HCEC 1CT (cell line): Measurements from ENCODE around the gene FAM78A.
A peak's percentile ranks its signal among the peaks of the same experiment; 100 is the strongest.
"Not testable (repeated sequence)": the region's sequence is repeated elsewhere in the genome, so short reads cannot be mapped to it uniquely, and the experiment has no call there.

Experiments used
- DNase-seq: peaks from one replicate; pipeline ENCODE4 v3.0.0-alpha.2; 2017

FAM78A gene

DNA sequence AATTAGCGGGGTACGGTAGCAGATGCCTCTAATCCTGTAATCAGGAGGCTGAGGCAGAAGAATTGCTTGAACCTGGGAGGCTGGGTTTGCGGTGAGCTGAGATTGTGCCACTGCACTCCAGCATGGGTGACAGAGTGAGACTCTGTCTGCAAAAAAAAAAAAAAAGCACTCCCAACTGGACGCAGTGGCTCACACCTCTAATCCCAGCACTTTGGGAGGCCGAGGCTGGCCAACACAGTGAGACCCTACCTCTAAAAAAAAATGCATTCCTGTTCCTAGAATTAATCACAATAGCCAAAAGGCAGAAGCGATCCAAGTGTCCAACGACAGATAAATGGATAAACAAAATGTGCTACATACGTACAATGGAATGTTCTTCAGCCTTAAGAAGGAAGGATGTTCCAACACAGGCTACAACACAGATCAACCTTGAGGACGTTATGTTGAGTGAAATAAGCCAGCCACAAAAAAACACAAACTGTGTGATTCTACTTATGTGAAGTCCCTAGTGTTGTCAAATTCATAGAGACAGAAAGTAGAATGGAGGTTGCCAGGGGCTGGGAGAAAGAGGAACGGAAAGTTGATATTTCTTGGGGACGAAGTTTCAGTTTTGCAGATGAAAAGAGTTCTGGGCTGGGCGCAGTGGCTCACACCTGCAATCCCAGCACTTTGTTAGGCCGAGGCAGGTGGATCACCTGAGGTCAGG lies 13.8 kb downstream of the FAM78A start:
- no peak for DNase-seq

DNA sequence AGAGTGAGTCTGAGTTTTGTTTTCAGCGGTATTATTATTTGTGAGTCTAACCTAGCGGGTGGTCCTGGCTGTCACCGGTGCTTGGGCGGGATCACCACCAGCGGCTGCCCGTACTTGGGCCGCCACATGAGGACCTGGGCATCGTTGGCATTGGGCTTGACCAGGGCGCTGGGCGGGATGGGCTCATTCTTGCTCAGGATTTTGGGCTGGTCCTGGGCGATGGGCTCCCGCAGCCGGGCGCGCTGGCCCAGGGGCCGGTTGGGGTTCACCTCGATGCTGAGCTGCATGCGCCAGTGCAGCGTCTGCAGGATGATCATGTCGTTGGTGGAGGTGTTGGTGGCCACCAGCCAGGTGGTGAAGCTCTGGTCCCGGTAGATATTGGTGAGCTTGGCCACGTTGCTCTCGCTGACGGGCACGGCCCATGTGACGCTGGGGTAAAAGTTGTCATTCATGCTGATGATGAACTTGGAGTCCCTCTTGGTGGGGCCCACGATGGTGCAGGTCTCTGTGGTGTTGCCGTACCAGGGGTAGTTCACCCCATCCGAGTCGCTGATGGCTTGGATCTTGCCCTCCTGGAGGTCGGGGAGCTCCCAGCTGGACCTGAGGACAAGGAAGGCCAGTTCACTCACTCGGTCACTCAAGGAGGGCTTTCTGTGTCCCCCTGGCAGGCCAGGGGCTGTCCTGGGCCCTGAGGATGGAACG lies 15.4 kb downstream of the FAM78A start:
- no peak for DNase-seq

DNA sequence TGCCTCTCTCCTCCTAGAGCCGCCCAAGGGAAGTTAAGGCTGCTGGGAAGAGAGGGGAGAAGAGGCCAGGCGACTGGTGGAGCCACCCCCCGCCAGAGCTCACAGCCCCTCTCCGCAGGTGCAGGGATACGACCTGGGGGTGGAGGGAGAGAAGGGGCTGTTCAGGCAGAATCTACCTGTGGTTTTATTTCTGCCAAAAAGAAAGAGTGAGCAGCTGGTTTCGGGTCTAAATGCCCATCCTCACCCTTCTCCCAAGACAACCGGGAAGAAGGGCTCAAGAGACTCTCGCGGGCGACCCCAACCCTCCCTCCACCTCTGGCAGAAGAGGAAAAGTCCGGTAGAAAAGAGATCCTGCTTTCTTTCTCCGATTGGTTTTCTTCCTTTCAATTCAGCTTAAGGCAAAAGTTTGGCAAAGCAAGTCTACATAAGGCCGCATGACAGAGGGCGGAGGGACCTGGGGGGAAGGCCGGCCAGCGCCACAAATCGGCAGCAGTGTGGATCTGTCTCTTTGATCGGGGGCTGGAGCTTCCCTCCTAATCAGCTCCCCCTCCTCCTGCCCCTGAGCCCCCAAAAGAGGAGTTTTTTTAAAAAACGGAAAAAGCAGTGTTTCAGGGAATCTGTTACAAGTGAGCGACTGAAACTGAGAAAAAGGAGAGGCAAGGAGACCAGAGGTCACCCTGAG lies 16.3 kb downstream of the FAM78A start:
- no peak for DNase-seq

DNA sequence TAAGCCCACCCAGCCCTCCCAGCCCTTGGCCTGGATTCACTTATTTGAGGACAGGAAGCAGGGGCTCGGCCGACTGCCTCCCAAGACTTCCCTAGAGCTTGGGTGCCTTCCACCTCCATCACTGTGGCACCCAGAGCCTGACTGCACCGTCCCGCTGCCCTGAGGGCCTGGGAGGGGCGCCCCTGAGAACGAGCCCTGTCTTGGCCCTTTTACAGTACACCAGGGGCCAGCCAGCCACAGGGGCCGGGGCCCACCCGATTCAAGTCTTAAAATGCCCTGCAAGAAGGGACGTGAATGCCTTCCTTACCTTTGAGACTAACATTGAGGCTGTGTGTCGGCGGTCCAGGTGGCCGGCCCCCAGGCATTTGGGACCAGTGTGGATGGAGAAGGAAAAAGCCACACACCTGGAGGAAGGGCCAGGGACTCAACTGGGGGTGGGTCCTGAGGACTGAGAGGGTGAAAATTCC lies 16.8 kb downstream of the FAM78A start:
- no peak for DNase-seq

DNA sequence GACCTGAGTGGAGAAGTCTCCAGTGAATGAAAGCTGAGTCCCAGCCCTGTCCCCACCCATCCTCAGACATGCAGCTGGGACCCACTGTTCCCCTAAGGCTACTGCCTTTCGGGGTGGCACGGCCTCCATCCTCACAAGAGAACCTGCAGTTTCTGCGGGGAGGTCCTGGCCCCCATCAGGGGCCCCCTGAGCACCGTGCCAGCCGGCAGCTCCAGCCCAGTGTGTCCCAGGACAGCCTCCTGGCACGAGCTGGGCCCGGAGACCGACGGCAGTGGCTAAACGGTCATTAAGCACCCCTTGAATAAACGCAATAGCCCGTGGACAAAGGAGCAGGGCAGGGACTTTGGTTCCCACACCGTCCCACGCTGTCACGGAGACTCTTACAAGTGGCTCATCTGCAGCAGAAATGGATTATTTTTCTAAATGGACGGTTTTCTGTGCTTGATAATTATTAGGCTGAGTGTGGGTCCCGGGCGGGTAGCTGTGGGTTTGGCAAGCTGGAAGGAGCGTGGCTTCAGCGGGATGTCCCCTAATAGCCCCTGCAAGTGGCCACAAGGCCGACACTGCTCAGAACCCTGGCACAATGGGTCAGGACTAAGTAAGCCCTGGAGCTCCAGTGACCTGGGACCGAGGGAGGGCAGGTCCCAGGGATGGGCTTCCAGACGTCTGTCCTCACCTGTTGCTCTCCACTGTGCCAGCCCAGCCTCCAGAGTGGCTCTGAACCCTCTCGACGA lies 17.4 kb downstream of the FAM78A start:
- no peak for DNase-seq

DNA sequence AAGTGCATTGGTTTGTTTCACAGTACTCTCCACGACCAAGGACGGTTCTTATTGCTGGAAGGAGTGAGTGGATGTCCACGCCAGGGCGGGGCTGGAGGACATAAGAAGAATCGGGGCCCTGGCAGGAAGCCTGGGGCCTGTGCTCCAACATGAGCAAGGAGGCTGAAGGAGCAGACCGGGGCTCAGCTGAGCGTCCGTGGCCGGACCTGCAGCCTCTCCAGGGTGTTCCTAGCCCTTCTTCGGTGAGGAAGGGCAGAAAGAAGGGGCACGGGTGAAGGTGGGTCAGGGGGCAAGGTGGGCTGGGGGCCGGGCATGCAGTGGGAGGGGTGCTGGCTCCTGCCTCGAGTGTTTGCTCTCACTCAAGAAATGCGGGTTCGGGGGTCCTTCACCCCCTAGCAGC lies 18.1 kb downstream of the FAM78A start:
- no peak for DNase-seq

DNA sequence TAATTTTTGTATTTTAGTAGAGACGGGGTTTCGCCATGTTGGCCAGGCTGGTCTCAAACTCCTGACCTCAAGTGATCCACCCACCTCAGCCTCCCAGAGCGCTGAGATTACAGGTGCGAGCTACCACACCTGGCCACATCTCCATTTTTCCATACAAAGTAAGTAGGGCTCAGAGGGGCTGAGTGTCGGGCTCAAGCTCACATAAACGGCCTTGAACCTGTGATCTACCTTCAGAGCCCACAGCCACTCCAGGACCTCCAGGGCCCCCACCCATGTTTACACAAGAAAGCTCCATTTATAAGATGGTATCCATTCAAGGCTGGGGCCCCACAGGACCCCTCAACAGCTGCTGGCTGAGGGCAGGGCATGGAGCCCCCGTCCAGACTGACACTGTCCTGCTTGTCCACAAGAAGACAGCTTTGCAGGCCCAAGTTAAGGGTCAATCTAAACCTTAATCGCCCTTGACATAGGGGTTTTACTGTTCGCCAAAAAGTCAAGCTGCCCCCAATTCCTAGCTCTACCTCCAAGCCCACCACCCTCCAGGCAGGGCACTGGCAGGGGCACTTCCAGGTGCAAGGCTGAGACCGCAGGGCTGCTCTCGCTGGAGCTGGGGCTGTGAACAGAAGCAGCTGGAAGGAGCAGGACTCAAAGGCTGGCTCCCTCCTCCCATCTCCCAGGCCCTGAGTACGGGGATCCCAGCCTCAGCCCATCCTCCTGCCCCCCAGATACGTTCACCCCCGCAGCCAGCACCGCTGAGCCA lies 18.9 kb downstream of the FAM78A start:
- no peak for DNase-seq

DNA sequence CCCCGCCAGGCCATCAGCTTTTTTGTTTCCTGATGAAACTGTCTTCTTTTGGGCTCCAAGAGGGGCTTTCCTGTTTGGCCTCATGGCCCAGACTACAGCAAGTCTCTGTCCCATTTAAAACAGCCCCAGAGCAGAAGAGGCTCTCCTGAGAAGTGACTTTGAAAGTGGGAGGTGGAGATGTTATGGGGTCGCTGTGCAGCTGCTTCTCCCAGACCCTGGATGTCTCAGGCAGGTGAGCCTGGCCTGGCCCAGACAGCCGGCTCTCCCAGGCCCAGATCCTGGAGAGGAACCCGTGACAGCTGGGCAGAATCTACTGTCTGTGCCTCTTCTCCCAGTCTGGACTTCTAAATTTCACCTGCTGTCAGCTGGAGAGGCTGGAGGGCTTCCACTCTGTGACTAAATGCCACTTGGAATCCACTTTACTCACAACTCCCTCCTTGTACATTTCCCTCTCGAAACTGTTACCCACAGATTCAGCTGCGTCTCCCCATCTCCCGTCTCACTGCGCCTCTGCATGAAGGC lies 20.6 kb downstream of the FAM78A start:
- peak; percentile 5 for DNase-seq

DNA sequence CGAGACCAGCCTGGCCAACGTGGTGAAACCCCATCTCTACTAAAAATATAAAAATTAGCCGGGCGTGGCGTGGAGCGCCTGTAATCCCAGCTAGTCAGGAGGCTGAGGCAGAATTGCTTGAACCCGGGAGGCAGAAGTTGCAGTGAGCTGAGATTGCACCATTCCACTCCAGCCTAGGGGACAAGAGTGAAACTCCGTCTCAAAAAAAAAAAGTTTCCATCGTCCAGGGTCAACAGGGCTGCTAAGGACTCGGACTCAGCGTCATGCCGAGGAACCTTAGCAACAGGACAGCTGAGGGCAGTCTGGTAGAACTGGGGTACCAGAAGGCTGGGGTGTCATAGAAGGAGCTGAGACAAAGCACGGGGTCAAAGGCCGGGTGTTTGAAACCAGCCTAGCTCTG lies 21.7 kb downstream of the FAM78A start:
- no peak for DNase-seq

DNA sequence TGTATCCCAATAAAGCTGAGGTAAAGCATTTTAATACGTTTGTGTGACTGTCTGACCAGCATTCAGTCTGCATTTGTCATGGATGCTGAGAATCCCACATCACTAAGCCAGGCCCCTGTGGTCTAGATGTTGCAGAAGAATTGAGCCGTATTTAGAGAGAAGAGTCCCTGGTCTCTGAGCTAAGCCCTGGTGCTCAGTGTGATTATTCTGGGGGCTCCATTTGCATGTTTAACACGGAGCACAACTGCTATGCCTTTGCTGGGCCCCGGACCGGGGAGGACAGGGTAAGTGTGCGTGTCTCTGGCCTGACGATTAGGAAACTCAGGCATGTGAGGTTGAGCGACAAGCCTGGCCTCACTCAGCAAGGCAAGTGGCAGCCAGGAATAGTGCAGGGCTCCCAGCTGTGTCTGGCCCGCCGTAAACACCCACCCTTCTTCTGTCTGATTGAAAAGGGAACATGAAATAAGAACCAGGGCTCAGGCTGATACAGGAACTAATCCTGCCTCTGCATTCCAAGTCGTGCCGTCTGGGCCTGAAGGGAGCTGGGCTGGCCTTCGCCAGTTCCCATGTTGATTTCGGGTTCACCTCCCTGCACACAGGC lies 22.3 kb downstream of the FAM78A start:
- DNase-seq = no peak

DNA sequence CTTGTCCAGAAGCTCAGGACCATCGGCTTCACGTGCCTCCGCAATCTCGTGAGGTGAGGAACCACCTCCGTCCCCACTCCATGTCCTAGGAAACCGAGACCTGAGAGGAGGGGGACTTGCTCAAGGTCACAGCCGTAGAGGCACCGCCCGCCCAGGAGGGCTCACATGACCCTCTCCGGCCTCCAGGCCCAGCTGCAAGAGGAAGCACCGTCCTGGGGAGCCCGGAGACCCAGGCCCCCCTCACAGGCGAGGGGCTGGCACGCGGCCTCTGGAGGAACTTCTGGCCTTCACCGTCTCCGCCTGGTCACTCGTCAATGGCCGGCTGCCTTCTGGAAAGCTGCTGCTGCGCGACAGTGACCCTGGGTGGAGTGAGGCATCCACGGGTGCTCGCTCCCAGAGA lies 24.2 kb downstream of the FAM78A start:
- no peak for DNase-seq

DNA sequence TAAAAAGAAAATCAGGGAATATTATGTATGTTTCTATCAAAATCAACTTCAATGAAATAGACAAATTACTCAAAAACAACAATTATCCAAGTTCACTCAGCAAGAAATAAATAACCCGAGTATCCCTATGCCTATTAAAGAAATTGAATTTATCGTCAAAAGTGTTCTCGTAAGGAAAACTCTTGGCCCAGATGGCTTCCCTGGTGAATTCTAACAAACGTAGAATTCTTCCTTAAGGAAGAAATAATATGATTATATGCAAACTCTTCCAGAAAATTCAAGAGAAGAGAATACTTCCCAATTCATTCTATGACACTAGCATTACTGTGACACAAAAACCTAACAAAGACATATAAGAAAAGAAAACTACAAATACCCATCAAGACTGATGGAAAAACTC lies 29.7 kb downstream of the FAM78A start:
- DNase-seq = no peak

DNA sequence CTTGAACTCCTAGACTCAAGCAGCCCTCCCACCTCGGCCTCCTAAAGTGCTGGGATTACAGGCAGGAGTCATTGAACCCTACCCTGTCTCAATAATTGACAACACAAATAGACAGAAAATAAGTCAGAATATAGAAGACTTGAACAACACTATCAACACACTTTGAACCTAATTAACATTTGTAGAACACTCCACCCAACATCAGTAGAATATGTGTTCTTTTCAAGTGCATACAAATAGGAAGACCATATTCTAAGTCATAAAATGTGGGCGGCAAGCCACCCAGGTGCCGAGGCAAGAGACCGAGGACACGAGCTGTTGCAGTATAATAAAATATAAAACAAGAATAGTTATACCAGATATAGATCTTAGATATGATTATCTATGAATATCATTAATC lies 32.0 kb downstream of the FAM78A start:
- not testable (repeated sequence) for DNase-seq

DNA sequence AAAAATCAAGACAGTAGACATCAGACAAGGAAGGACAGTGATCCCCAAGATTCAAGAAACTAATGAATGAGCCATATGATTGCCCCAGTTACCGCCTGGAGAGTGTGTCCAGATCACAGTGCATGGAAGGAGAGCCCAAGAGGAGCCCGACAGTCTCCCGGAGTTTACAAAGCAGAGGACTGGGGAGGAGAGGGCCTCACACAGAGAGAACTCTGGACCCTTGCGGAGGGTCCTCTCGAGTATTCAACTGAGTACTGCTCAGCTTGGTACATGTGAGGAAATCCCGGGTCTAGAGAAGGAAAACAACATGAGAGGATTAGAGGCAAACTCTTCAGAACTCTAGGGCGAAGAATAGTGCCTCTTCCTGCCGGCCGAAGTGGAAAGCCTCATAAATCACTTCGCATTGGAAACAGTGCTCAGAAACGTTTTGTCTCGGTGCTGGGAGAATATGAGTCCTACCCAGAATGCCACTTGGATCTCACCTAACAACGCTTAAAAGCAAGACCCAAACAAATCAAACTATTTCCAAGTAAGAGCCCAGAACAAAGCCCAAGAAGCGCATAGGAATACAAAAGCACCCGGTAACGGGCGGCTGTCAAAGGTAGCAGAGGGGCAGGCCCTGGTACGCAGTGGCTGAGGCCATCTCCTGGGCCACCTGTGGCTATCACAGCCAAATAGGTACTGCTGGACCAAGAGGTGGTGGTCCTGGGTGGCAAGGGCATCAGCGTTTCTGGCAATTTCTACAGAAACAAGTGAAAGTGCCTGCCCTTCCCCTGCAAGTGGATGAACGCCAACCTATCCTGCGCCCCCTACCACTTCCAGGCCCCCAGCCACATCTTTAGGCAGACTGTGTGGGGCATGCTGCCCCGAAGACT lies 36.0 kb downstream of the FAM78A start:
- DNase-seq = no peak

DNA sequence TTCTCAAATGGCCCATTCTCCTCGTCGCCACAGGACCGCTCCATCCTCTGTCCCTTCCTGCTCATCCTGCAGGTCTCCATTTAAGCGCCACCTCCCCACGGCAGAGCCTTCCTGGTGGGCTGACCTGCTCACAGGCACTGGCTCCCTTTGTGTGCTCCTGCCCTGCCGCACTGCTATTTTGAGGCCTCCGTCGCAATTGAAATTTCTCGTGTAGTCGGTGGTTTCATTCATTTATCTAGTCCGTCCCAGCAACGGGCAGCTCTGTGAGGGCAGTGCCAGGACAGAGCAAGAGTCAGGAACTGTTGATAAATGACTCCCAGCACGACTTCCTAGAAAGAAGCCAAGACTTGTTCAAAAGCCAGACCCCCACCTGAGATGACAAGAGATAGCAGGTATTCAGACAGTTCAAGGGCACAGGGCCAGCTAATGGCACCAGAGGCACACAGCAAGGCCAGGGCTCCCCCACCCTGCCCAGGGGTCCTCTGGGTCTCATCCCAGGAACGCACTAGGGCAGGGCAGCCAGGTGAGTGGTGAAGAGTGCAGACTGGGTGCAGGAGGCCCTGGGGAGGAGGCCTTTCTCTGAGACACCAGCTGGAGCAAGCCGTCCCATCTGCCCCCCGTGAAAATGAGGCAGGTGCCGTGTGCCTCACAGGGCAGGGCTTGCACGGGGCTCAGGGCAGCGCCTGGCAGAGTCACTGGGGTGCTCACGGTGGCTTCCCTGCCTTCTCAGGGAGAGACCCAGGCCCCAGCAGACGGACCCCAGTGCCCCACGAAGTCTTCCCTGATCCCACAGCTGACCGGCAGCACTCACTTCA lies 36.9 kb downstream of the FAM78A start:
- no peak for DNase-seq

DNA sequence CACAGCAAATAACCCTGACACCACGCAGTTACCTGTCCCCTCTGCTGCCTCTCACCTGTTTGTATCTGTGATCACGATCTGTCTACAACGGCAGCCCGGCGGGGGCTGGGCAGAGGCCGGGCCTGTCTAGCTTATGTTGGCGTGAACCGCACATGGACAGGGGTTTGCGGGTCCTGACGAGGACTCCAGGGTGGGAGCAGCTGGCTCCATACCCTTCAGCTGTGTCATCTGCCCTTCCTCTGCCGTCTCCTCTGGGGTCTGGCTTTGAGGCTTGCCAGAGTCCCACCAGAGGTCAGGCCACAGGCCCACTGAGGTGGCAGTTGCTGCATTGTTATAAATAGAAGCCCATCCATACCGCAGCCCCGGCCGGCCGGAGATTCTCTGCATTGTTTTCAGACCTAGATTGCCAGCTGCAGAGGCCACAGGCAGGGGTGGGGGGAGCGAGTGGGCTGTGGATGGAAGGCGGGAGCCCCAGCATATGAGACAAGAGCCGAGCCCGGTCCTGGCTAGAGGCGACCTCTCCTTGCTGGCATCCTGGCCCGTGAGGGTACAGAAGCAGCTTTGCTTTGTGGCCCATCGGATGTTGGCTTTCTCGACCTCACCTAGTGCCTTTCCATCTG lies 37.8 kb downstream of the FAM78A start:
- no peak for DNase-seq

DNA sequence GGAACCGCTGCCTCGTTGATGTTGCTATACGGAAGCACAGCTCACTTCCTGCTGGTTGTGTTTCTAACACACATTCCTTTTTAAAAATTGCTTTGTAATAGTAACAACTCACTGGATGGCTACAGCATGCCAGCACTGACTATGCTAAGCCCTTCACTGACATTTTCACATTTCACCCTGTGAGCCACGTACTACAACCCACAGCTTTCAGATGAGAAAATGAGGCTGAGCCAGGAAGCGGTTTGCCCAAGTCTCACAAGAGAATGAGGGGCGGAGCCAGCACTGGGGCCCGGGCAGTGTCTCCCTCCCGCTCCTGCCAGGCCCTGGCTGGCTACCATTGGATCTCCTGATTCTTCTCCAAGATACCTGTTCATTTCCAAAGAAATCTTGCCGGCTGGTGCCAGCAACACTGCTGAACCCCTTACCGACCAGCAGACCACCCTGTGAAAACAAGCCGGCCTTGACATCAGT lies 38.3 kb downstream of the FAM78A start:
- DNase-seq = peak; percentile 50

DNA sequence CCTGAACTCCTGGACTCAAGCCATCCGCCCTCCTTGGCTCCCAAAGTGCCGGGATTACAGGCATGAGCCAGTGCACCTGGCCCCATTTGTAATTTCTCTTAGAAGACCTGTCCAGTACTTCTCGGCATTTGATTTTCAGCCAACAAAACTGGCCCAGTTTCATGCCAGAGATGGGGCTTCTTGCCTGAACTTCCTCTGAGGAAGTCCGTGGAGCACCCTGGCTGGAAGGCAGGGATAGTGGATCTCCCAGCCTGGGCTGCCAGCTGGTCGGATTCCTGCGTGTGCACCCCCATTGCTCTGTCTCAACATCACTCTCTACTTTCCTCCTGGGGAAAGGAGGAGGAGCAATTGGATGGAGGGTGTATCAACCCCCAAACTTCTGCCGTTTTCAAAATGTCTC lies 39.0 kb downstream of the FAM78A start:
- no peak for DNase-seq

DNA sequence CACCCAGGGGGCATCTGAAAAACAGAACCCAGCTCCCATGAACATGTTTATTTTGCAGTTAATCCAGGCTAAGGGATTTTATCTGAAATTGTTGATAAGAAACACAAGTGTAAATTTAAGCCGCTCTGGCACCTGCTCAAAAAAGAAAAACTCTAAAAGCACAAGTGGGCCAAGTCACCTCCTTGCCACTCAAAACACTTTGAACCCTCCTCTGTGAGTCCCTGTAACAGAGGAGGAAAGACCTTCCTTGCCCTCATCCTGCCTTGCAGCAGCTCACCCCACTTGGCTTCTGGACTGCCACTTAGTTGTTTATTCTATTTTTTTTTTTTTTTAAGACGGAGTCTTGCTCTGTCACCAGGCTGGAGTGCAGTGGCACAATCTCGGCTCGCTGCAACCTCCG lies 39.5 kb downstream of the FAM78A start:
- DNase-seq = no peak
